H9 (cell line): ENCODE results near the gene NXN. TPM values are rescaled to one million over a fixed set of nuclear protein-coding genes. Genes with fewer than 3 reads are reported as not detected.
A peak's percentile ranks its signal among the peaks of the same experiment; 100 is the strongest.

Experiments used
- DNase-seq: peaks from one replicate; pipeline ENCODE4 v3.0.0-alpha.2; 2017
- H2AFZ ChIP-seq: one replicate; pipeline ENCODE4 v1.6.1; 2013; ENCODE audit warnings: mild to moderate bottlenecking, low read length, control low read depth, moderate library complexity
- H2AK5ac ChIP-seq: 2 replicates; pipeline ENCODE4 v1.6.1; 2013; ENCODE audit warnings: low read length, control low read depth, mixed read lengths; ENCODE audit not compliant: insufficient read length
- H2BK120ac ChIP-seq: one replicate; pipeline ENCODE4 v1.6.1; 2013; ENCODE audit warnings: low read depth, mild to moderate bottlenecking, low read length, control low read depth, inconsistent platforms; ENCODE audit not compliant: poor library complexity, severe bottlenecking
- H2BK12ac ChIP-seq: 2 replicates; pipeline ENCODE4 v1.6.1; 2013; ENCODE audit warnings: low read length, control low read depth, mixed read lengths, low read depth; ENCODE audit not compliant: insufficient read length
- H2BK15ac ChIP-seq: 2 replicates; pipeline ENCODE4 v1.6.1; 2013; ENCODE audit warnings: low read depth, low read length, control low read depth
- H2BK20ac ChIP-seq: one replicate; pipeline ENCODE4 v1.6.1; 2013; ENCODE audit warnings: low read depth, mild to moderate bottlenecking, low read length, control low read depth, inconsistent platforms; ENCODE audit not compliant: poor library complexity, severe bottlenecking
- H2BK5ac ChIP-seq: 2 replicates; pipeline ENCODE4 v1.6.1; 2013; ENCODE audit warnings: low read length, control low read depth, mixed read lengths; ENCODE audit not compliant: insufficient read length
- H3K14ac ChIP-seq: 2 replicates; pipeline ENCODE4 v1.6.1; 2013; ENCODE audit warnings: low read length, control low read depth; ENCODE audit not compliant: insufficient read depth
- H3K18ac ChIP-seq: 2 replicates; pipeline ENCODE4 v1.6.1; 2013; ENCODE audit warnings: low read depth, mild to moderate bottlenecking, mixed read lengths, low read length, control low read depth; ENCODE audit not compliant: insufficient read length
- H3K23ac ChIP-seq: 2 replicates; pipeline ENCODE4 v1.6.1; 2013; ENCODE audit warnings: low read length, control low read depth, mixed read lengths, low read depth; ENCODE audit not compliant: insufficient read length
- H3K23me2 ChIP-seq: 2 replicates; pipeline ENCODE4 v1.6.1; 2013; ENCODE audit warnings: low read depth, mild to moderate bottlenecking, mixed read lengths, low read length, control low read depth; ENCODE audit not compliant: insufficient read length, poor library complexity, severe bottlenecking
- H3K27ac ChIP-seq: 2 replicates; pipeline ENCODE4 v1.5.1; 2013; ENCODE audit warnings: low read length, control low read depth, mixed read lengths, low read depth; ENCODE audit not compliant: insufficient read length
- H3K27me3 ChIP-seq: 2 replicates; pipeline ENCODE4 v1.6.1; 2013; ENCODE audit warnings: low read length, control low read depth, inconsistent platforms; ENCODE audit not compliant: insufficient read depth
- H3K4ac ChIP-seq: 2 replicates; pipeline ENCODE4 v1.6.1; 2013; ENCODE audit warnings: low read depth, mild to moderate bottlenecking, control low read depth, inconsistent platforms, low read length, moderate library complexity
- H3K4me1 ChIP-seq: 2 replicates; pipeline ENCODE4 v1.6.1; 2013; ENCODE audit warnings: low read length, control low read depth, inconsistent platforms; ENCODE audit not compliant: insufficient read depth
- H3K4me2 ChIP-seq: 2 replicates; pipeline ENCODE4 v1.6.1; 2013; ENCODE audit warnings: low read length, control low read depth, mixed read lengths; ENCODE audit not compliant: insufficient read length, insufficient read depth
- H3K56ac ChIP-seq: 2 replicates; pipeline ENCODE4 v1.6.1; 2013; ENCODE audit warnings: low read depth, mild to moderate bottlenecking, mixed read lengths, low read length, control low read depth; ENCODE audit not compliant: insufficient read length
- H3K79me1 ChIP-seq: 2 replicates; pipeline ENCODE4 v1.6.1; 2013; ENCODE audit warnings: low read depth, mild to moderate bottlenecking, moderate library complexity, low read length, control low read depth, inconsistent platforms; ENCODE audit not compliant: insufficient read depth, poor library complexity, severe bottlenecking
- H3K79me2 ChIP-seq: 2 replicates; pipeline ENCODE4 v1.6.1; 2013; ENCODE audit warnings: low read length, control low read depth, inconsistent platforms; ENCODE audit not compliant: insufficient read depth
- H3K9ac ChIP-seq: 2 replicates; pipeline ENCODE4 v1.6.1; 2013; ENCODE audit warnings: low read length, control low read depth, mixed read lengths; ENCODE audit not compliant: insufficient read length; ENCODE audit errors: extremely low read depth
- H3K9me3 ChIP-seq: one replicate; pipeline ENCODE4 v1.6.1; 2013; ENCODE audit warnings: low read depth, low read length, inconsistent platforms; ENCODE audit not compliant: control insufficient read depth
- H3T11ph ChIP-seq: one replicate; pipeline ENCODE4 v1.6.1; 2013; ENCODE audit warnings: mild to moderate bottlenecking, low read length, control low read depth, inconsistent platforms
- H4K20me1 ChIP-seq: one replicate; pipeline ENCODE4 v1.6.1; 2013; ENCODE audit not compliant: control insufficient read depth, insufficient read length, insufficient read depth
- H4K5ac ChIP-seq: 2 replicates; pipeline ENCODE4 v1.6.1; 2013; ENCODE audit warnings: low read depth, mild to moderate bottlenecking, mixed read lengths, low read length, control low read depth; ENCODE audit not compliant: insufficient read length
- H4K8ac ChIP-seq: replicated peaks from 2 replicates; pipeline ENCODE4 v1.6.1; 2013; ENCODE audit warnings: low read length, control low read depth, mixed read lengths, low read depth; ENCODE audit not compliant: insufficient read length
- H4K91ac ChIP-seq: 2 replicates; pipeline ENCODE4 v1.6.1; 2013; ENCODE audit warnings: low read depth, mild to moderate bottlenecking, moderate library complexity, mixed read lengths, low read length, control low read depth; ENCODE audit not compliant: insufficient read length
- H3K27ac Mint-ChIP-seq, 3 experiments: 2 replicates in 2 of 3; 3 replicates in 1 of 3; pipeline ENCODE4 v1.8.0; 2020 to 2021; ENCODE audit warnings: mixed read lengths in 3 of 3, mild to moderate bottlenecking in 1 of 3, moderate library complexity in 1 of 3
- H3K27me3 Mint-ChIP-seq: 2 replicates; pipeline ENCODE4 v1.8.0; 2021; ENCODE audit warnings: low read depth, mild to moderate bottlenecking, moderate library complexity, mixed read lengths
- H3K36me3 Mint-ChIP-seq, 3 experiments: 2 replicates in 2 of 3; 3 replicates in 1 of 3; pipeline ENCODE4 v1.8.0; 2020 to 2021; ENCODE audit warnings: low read depth in 3 of 3, mixed read lengths in 3 of 3; ENCODE audit not compliant: insufficient read depth in 1 of 3
- H3K4me1 Mint-ChIP-seq, 2 experiments: 2 replicates each; pipeline ENCODE4 v1.8.0; 2020; ENCODE audit warnings: mixed read lengths in 2 of 2
- H3K4me3 Mint-ChIP-seq, 2 experiments: 2 replicates in 1 of 2; 3 replicates in 1 of 2; pipeline ENCODE4 v1.8.0; 2020 to 2021; ENCODE audit warnings: mild to moderate bottlenecking in 2 of 2, mixed read lengths in 2 of 2, moderate library complexity in 1 of 2
- H3K9me3 Mint-ChIP-seq, 2 experiments: 2 replicates in 1 of 2; 3 replicates in 1 of 2; pipeline ENCODE4 v1.8.0; 2020; ENCODE audit warnings: mild to moderate bottlenecking in 2 of 2, mixed read lengths in 2 of 2, moderate library complexity in 1 of 2
- CTCF ChIP-seq: fragments of 200-600 bp; sonication (generic); conservative IDR thresholded peaks from 3 replicates; pipeline ENCODE4 v1.8.0; 2021; ENCODE audit warnings: antibody characterized with exemption, mild to moderate bottlenecking
- WGBS: extraction: QIAGEN DNeasy Blood & Tissue Kit; methylation state at CpG from one replicate; pipeline ENCODE4 v1.1.7; 2013; ENCODE audit warnings: missing lambda C conversion rate, low lambda C conversion rate, mixed read lengths; ENCODE audit not compliant: insufficient read length; ENCODE audit errors: extremely low coverage; 5-methylcytosine and 5-hydroxymethylcytosine counted together
- total RNA-seq: library from RNA; stranded (reverse); gene quantifications from 2 replicates; pipeline ENCODE4 v1.2.1, GENCODE V29; 2021

Gene NXN
- total RNA-seq, 1 experiment from 2014 or later = 93.6 TPM

DNA sequence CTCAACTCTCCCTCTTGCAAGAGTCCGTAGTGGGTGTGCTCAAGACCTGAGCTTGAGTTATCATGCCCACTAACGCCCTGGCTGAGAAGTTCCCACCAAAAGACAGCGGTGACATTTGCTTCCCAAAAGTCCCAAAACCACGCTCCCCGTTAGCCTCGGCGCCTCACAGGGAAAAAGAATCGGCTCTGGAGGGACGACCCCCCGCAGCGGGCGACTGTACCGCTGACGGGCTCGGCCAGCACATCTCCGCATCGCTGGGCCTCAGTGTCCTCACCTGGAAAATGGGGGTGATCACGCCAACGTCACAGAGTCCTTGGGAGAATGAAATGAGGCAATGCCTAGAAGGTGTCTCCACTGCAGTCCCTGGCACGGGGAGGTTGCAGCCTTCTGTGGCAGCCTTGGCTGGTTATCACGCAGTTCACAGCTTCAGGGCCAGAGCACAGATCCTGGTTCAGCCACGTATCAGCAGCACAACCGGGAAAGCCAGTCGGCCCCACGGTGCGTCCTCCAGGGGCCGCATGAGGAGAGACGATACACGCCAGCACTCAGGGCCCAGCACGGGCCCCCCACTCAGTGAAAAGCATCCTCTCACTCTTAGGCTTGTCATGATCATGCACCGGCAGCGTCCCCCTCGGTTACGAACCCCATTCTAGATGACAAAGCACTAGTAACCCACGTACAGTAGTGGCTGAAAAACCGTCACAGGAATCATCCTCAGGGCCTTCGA lies 32.9 kb downstream of the NXN start:
- peaks cover 33 to 40% of the 10 kb centered on the region in 2 experiments for H3K4me1 Mint-ChIP-seq
- Histone ChIP-seq H3K4me1 (peaks cover 5% of the 10 kb centered on the region; the same call in 1 of the 2 replicates), H4K91ac (no peak overlapping the region), H3K23ac (no peak overlapping the region), H3K9me3 (no peaks in the 10 kb centered on the region), H2BK5ac (no peak overlapping the region), H3K23me2 (peaks cover 3% of the 10 kb centered on the region), H3K4me2 (no peak overlapping the region), H3K4ac (no peak overlapping the region), H4K5ac (no peak overlapping the region), H2AK5ac (no peak overlapping the region), H2BK120ac (no peak overlapping the region), H2BK12ac (no peak overlapping the region), H3K14ac (no peak overlapping the region), H2BK20ac (no peak overlapping the region), H4K8ac (no peak overlapping the region), H2AFZ (no peak overlapping the region), H4K20me1 (no peaks in the 10 kb centered on the region), H3K9ac (no peak overlapping the region), H3K27ac (no peak overlapping the region), H3T11ph (no peak overlapping the region), H3K79me2 (no peaks in the 10 kb centered on the region; the same call in 1 of the 2 replicates), H3K27me3 (no peaks in the 10 kb centered on the region), H3K18ac (no peak overlapping the region), H3K79me1 (peaks cover 4% of the 10 kb centered on the region), H2BK15ac (no peak overlapping the region), H3K56ac (no peak overlapping the region)
- peak overlapping the region; percentile 82 to 90 (median 88); a peak in 6 of 7 replicates for H3K27ac Mint-ChIP-seq
- peaks cover 0 to 21% (median 20%) of the 10 kb centered on the region in 3 experiments; a peak in 6 of 7 replicates for H3K36me3 Mint-ChIP-seq
- no CpG with 5 or more reads among the region's 37 CpGs for WGBS
- no peak overlapping the region; a peak in 1 of 5 replicates for H3K4me3 Mint-ChIP-seq
- H3K27me3 Mint-ChIP-seq = no peaks in the 10 kb centered on the region
- no peak for TF ChIP-seq CTCF
- DNase-seq = no peak
- H3K9me3 Mint-ChIP-seq = no peaks in the 10 kb centered on the region
